Stimulated activated CD8-positive, alpha-beta memory T cell treated with anti-CD3 and anti-CD28 coated beads, Interleukin-7, amount 100 ng/mL, for 1 hour (primary cell): ENCODE data around the gene BICC1.
A peak's percentile ranks its signal among the peaks of the same experiment; 100 is the strongest.

Experiments used
- DNase-seq, 2 donors: peaks; one replicate each; pipeline ENCODE4 v3.0.0-alpha.2; 2020; ENCODE audit warnings: low read depth in 2 of 2

Gene BICC1

DNA sequence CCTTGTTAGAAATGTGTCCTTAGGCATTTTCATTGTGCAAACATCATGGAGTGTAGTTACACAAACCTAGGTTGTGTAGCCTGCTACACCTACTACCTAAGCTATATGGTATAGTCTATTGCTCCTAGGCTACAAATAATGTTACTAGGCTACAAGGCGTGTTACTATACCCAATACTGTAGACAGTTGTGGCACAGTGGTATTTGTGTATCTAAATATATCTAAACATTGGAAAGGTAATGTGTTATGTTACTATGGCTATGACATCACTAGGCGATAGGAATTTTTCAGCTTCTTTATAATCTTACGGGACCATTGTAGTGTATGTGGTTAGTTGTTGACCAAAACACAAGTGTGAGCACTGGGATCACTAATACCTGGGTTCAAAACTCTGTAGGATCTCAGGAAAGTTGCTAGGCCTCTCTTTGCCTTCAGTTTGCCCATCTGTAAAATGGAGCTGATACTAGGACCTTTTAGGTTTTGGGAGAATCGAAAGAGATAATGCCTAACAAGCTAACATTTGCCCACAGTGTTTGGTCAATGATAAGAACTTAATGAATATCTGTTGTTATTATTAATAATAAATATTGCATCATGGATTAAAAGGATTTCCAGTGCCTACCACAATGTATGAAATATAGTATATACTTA is 2.7 kb downstream of the BICC1 start:
- DNase-seq = no peak

DNA sequence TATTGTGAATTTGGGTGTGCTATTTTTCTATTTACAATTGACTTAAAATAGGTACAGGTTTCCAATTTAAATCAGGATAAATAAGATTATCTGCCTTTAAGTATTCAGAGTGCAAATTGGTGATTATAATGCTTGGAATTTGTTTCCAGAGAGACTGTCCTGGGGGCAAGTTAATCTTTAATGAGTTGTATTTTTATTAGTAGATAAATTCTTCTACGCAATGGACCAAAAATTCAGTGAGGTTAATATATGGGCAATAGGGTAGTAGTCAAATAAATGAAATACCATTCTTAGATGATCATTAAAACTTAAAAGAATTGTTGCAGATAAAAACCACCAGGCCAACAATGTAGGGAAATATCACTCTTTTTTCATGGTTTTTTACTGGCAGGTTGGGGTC is 3.4 kb downstream of the BICC1 start:
- no peak for DNase-seq

GRCh38 chr10:58516671-58517070 is 4.0 kb downstream of the BICC1 start:
- no peak for DNase-seq

GRCh38 chr10:58517081-58517480 is 4.4 kb downstream of the BICC1 start:
- no peak for DNase-seq

GRCh38 chr10:58517491-58518355 is 5.1 kb downstream of the BICC1 start:
- DNase-seq = no peak

GRCh38 chr10:58518775-58519174 is 6.1 kb downstream of the BICC1 start:
- DNase-seq = no peak

- no peak for DNase-seq
These were observed 16.5 kb downstream of the BICC1 start for GRCh38 chr10:58529077-58529728.

GRCh38 chr10:58531084-58531695 is 18.5 kb downstream of the BICC1 start:
- peak in 1 of 2 donors; percentile 17 for DNase-seq

- DNase-seq = no peak
These were observed 22.6 kb downstream of the BICC1 start for GRCh38 chr10:58535311-58535710.

DNA sequence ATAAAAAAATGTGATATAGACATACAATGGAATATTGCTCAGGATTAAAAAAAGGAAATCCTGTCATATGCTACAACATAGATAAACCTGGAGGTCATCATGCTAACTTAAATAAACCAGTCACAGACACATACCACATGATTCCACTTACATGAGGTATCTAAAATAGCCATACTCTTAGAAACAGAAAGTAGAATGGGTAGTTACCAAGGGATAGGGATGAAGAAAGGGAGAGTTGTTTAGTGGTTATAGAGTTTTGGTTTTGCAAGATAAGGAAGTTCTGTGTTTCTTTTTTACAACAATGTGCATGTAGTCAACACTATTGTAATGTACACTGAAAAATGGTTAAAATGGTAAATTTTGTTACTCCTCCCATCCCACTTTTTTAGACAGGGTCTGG is 30.5 kb downstream of the BICC1 start:
- no peak for DNase-seq

DNA sequence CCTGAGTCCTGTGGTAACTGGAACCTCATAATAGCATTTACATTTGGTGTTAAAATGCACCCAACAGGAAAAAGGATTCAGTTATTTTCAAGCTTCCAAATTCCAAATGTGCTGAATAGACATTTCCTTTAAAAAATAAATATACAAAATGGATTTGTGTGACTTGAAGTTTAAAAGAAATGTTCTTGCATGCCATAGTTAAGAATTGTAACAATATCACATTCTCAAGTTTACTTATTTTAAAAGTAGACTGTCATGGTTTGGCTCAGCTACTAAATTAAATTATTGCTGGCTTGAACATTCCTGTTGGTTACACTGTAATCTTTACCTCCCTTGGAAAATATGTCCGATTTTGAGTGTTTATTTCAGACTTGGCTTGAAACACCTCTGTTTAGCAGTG is 31.5 kb downstream of the BICC1 start:
- DNase-seq = no peak

DNA sequence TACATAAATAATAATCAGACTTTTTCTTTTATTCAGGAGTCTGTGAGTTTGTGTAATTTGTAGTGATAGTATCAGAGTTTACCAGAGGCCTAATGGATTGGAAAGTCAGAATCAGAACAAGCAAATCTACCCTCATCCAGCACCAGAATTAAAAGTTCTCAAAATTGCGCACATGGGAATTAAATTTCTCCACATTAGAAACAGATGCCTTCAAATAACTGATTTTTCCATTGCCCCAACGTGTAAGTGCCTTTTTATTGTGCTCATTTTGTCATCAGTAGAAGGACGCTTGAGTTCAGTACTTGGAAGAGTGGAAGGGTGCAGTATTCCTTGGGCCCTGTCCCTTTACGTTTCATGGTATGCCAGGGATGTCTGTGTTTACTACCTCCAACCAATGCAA is 32.8 kb downstream of the BICC1 start:
- DNase-seq = no peak

- DNase-seq = no peak
These were observed 33.5 kb downstream of the BICC1 start for GRCh38 chr10:58546137-58546536.

- no peak for DNase-seq
These were observed 34.2 kb downstream of the BICC1 start for GRCh38 chr10:58546722-58547445.

DNA sequence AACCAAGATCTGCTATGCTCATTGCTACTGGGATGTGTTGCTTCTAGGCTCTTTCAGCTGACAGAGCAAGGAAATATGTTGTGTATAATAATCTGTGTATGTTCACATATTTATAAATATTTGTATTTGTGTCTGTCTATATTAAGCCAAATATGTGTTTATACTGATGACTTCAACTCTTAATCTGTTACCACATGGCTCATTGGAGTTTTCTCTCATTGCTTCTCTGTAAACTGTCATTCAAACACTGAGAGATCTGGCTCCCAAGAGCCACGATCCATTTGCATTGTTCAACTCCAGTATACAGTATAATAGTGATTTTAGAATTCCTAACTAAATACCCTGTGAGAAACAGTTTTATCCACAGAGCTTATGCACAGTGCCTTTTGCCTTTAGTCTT is 35.3 kb downstream of the BICC1 start:
- no peak for DNase-seq

DNA sequence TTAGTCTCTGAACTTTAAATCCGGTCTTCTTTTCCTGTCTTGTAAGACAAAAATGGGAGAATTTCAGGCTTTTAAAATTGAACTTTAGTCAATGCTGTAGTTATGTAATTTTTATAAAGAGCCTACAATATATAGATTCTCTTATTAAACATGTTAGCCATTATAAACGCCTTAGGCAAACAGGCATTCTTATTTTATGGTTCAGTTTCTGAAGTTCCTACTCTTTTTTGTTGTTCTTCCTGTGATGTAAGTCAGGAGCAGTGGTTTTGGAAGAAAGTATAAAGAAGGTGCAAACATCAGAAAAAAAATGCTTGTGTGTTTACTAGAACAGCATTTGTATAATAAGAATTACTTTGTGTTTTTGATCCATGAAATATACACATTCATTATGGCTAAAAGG is 41.6 kb downstream of the BICC1 start:
- no peak for DNase-seq

- no peak for DNase-seq
These were observed 42.7 kb downstream of the BICC1 start for GRCh38 chr10:58555170-58555929.

- DNase-seq = no peak
These were observed 43.2 kb downstream of the BICC1 start for GRCh38 chr10:58555930-58556311.

GRCh38 chr10:58556516-58557165 is 44.0 kb downstream of the BICC1 start:
- no peak for DNase-seq

DNA sequence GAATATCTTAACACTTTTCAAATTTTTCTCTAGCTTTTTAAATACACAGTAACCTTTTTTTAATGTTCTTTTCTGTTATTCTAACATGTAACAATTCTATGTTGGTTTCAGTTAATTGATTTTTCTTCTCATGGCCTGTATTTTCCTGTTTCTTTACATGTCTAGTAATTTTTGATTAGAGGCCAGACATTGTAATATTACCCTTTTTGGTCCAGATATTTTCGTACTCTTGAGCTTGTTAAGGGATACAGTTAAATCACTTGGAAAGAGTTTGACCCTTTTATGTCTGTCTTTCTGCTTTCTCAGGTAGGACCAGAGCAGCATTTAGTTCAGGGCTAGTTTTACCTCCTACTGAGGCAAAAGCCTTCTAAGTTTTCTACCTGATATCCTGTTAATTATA is 45.0 kb downstream of the BICC1 start:
- no peak for DNase-seq

DNA sequence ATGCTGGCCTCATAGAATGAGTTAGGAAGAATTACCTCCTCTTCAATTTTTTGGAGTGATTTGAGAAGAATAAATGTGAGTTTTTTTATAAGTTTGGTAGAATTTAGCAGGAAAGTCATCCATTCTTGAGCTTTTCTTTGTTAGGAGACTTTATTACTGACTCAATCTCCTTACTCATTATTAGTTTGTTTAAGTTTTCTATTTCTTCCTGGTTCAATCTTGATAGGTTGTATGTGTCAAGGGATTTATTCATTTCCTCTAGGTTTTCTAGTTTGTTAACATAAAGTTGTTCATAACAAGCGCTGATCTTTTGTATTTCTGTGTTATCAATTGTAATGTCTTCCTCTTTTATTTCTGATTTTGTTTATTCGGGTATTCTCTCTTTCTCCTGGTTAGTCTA is 47.4 kb downstream of the BICC1 start:
- no peak for DNase-seq
